ENCODE results near the gene TNPO1. TPM values are rescaled to one million over a fixed set of nuclear protein-coding genes. Genes with fewer than 3 reads are reported as not detected.
"Not testable (repeated sequence)": the region's sequence is repeated elsewhere in the genome, so short reads cannot be mapped to it uniquely, and the experiment has no call there.

The TNPO1 gene
- total and polyA plus RNA-seq, 3 experiments from 2014 or later: 49.7 to 137 (median 134) TPM

DNA sequence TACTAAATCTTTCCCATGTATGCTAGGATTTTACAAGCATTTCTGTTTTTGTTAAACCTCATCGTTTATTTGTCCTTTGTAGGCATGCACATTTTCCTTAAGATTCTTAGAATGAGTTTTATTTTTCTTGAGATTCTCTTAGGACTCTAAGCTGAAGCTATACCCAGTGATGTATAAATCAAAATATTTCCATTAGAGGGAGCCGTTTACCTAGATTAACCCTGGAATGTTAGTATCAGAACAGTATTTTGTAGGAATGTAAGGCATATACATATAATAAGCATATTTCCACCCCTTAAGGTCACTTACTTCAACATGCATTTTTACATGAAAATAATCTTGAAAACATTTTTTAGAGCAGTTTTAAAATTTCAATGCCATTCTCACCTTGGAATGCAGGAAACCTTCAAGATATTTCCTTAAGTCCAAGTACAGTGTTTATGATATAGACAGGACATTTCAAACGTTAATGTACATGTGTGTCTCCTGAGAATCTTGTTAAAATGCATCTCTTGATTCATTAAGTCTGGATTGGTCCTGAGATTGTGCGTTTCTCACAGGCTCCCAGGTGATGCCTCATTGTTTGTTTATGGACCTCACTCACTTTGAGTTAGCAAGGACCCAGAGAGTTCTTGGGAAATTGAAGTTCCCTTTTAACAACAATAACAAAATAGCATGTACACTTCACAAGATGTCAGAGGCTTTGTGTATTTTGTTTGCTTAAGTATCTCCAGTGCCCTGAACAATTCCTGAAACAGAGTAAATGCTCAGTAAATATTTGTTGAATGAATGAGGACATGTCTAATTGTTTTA, 104.4 kb downstream of the TNPO1 start:
- H3K27ac Mint-ChIP-seq: no peak overlapping the region
- Histone ChIP-seq H3K4me3 (ENCODE audit: low read length) (no peak overlapping the region), H3K9me3 (ENCODE audit: low read length) (no peaks in the 10 kb centered on the region), H3K36me3 (ENCODE audit: insufficient read depth, low read length) (no peaks in the 10 kb centered on the region), H3K27ac (ENCODE audit: low read depth, low read length) (no peak overlapping the region), H3K27me3 (ENCODE audit: insufficient read depth, low read length, poor library complexity, severe bottlenecking) (no peaks in the 10 kb centered on the region), H3K4me1 (ENCODE audit: insufficient read depth, low read length) (no peaks in the 10 kb centered on the region)
- H3K4me3 Mint-ChIP-seq: no peak overlapping the region
- no peaks in the 10 kb centered on the region for H3K27me3 Mint-ChIP-seq
- no peaks in the 10 kb centered on the region for H3K9me3 Mint-ChIP-seq
- H3K4me1 Mint-ChIP-seq: no peaks in the 10 kb centered on the region
- DNase-seq: no peak
- POLR2A ChIA-PET: no interaction called here
- CTCF ChIA-PET: no interaction called here
- H3K36me3 Mint-ChIP-seq: no peaks in the 10 kb centered on the region

DNA sequence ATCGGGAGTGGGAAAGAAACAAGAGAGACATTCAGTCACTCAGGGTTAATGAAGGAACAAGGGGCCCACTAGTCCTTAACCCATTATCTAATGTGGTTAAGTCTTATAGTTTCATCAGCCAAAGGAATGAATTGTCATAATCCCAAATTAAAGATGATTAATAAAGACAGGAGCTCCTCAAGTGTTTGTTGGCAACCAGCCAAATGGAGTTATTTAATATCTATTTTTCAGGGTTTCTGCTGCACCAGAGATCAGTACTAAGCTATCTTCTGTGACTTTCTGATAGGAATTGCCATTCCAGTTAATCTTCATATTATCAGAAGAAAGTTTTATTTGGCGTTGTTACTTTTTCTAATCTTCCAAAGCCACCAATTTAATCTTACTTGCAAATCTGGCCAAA, 105.4 kb downstream of the TNPO1 start:
- Mint-ChIP-seq H3K27me3 (peaks cover 1 to 5% of the 10 kb centered on the region in 2 donors), H3K4me3 (no peak overlapping the region), H3K36me3 (no peaks in the 10 kb centered on the region), H3K27ac (no peak overlapping the region), H3K9me3 (no peaks in the 10 kb centered on the region), H3K4me1 (no peaks in the 10 kb centered on the region)
- ChIA-PET CTCF (no interaction called here), POLR2A (no interaction called here)
- H3K9me3 ChIP-seq (ENCODE audit: low read length): no peaks in the 10 kb centered on the region
- H3K4me3 ChIP-seq (ENCODE audit: low read length): no peak overlapping the region
- no peaks in the 10 kb centered on the region for H3K4me1 ChIP-seq (ENCODE audit: insufficient read depth, low read length)
- H3K36me3 ChIP-seq (ENCODE audit: insufficient read depth, low read length): no peaks in the 10 kb centered on the region
- no peak overlapping the region for H3K27ac ChIP-seq (ENCODE audit: low read depth, low read length)
- no peak for DNase-seq
- no peaks in the 10 kb centered on the region for H3K27me3 ChIP-seq (ENCODE audit: insufficient read depth, low read length, poor library complexity, severe bottlenecking)

DNA sequence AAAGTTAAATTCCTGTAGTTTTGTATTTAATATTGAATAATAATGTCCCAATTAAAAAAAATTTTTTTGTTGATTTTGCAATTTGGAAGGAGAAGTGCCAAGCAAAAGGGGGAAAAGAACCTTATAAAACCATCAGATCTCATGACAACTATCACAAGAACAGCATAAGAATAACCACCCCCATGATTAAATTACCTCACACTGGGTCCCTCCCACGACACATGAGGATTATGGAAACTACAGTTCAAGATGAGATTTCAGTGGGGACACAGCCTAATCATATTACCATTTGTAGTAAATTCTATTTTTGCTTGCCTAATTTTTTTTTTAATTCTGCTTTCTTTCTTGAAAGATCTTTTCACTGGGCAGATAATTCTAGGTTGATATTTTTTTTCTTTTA, 106.0 kb downstream of the TNPO1 start:
- CTCF ChIA-PET: no interaction called here

DNA sequence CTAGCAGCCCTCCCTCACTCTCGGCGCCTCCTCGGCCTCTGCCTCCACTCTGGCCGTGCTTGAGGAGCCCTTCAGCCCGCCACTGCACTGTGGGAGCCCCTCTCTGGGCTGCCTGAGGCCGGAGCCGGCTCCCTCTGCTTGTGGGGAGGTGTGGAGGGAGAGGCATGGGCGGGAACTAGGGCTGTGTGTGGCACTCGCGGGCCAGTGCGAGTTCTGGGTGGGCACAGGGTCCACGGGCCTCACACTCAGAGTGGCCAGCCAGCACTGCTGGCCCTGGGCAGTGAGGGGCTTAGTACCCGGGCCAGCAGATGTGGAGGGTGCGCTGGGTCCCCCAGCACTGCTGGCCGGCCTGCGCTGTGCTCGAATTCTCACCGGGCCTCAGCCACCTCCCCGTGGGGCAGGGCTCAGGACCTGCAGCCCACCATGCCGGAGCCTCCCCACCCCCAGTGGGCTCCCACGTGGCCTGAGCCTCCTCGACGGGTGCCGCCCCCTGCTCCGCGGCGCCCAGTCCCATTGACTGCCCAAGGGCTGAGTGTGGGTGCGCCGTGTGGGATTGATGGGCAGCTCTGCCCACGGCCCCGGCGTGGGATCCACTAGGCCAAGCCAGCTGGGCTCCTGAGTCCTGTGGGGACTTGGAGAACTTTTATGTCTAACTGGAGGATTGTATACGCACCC, 109.0 kb downstream of the TNPO1 start:
- Mint-ChIP-seq H3K27me3 (peaks cover 8 to 20% of the 10 kb centered on the region in 2 donors), H3K4me1 (no peaks in the 10 kb centered on the region), H3K4me3 (no peak overlapping the region), H3K36me3 (no peaks in the 10 kb centered on the region), H3K27ac (no peak overlapping the region), H3K9me3 (no peaks in the 10 kb centered on the region)
- POLR2A ChIA-PET: no interaction called here
- H3K27me3 ChIP-seq (ENCODE audit: insufficient read depth, low read length, poor library complexity, severe bottlenecking): no peaks in the 10 kb centered on the region
- H3K36me3 ChIP-seq (ENCODE audit: insufficient read depth, low read length): no peaks in the 10 kb centered on the region
- H3K9me3 ChIP-seq (ENCODE audit: low read length): no peaks in the 10 kb centered on the region
- H3K27ac ChIP-seq (ENCODE audit: low read depth, low read length): no peak overlapping the region
- H3K4me3 ChIP-seq (ENCODE audit: low read length): no peak overlapping the region
- CTCF ChIA-PET: interaction anchor here (1.1 kb wide), 1 partner anchor 29 kb away, joined by 3 read pairs; no protein-coding TSS in a partner anchor
- DNase-seq: no peak
- no peaks in the 10 kb centered on the region for H3K4me1 ChIP-seq (ENCODE audit: insufficient read depth, low read length)

More for the DNA sequence above, 106.0 kb downstream of the TNPO1 start:
- H3K4me3 Mint-ChIP-seq: no peak overlapping the region
- Histone ChIP-seq H3K9me3 (ENCODE audit: low read length) (no peaks in the 10 kb centered on the region), H3K4me3 (ENCODE audit: low read length) (no peak overlapping the region), H3K36me3 (ENCODE audit: insufficient read depth, low read length) (no peaks in the 10 kb centered on the region), H3K27me3 (ENCODE audit: insufficient read depth, low read length, poor library complexity, severe bottlenecking) (no peaks in the 10 kb centered on the region), H3K27ac (ENCODE audit: low read depth, low read length) (no peak overlapping the region), H3K4me1 (ENCODE audit: insufficient read depth, low read length) (no peaks in the 10 kb centered on the region)
- H3K27me3 Mint-ChIP-seq: peaks cover 1 to 5% of the 10 kb centered on the region in 2 donors
- no peak overlapping the region for H3K27ac Mint-ChIP-seq
- H3K36me3 Mint-ChIP-seq: no peaks in the 10 kb centered on the region
- no peaks in the 10 kb centered on the region for H3K4me1 Mint-ChIP-seq
- POLR2A ChIA-PET: no interaction called here
- no peaks in the 10 kb centered on the region for H3K9me3 Mint-ChIP-seq
- no peak for DNase-seq

DNA sequence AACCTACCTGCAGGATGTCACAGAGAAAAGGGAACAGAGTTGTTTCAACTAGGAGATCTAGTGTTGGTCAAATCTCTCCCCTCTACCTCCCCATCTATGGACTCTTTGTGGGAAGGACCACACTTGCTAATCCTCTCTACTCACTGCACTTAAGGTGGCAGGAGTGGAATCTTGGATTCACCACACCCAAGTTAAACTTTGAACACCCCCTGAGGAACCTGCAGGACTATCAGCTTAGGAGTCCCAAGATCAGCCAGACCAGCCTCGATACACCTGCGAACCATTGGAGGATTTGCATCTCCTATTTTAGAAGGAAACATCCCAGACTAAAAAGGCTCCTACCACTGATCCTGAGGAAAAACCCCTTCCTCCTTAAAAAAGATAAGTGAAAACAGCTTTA, 116.2 kb downstream of the TNPO1 start:
- peaks cover 26 to 36% of the 10 kb centered on the region in 2 donors for H3K27me3 Mint-ChIP-seq
- H3K27me3 ChIP-seq (ENCODE audit: insufficient read depth, low read length, poor library complexity, severe bottlenecking); POLR2A ChIA-PET; H3K36me3 Mint-ChIP-seq; H3K4me1 Mint-ChIP-seq; H3K27ac ChIP-seq (ENCODE audit: low read depth, low read length); CTCF ChIA-PET; H3K4me3 Mint-ChIP-seq; H3K9me3 ChIP-seq (ENCODE audit: low read length); H3K9me3 Mint-ChIP-seq; H3K36me3 ChIP-seq (ENCODE audit: insufficient read depth, low read length); H3K4me3 ChIP-seq (ENCODE audit: low read length); DNase-seq; H3K4me1 ChIP-seq (ENCODE audit: insufficient read depth, low read length): not testable (repeated sequence)
- H3K27ac Mint-ChIP-seq: peak overlapping the region in 1 of 8 donors; percentile 8

DNA sequence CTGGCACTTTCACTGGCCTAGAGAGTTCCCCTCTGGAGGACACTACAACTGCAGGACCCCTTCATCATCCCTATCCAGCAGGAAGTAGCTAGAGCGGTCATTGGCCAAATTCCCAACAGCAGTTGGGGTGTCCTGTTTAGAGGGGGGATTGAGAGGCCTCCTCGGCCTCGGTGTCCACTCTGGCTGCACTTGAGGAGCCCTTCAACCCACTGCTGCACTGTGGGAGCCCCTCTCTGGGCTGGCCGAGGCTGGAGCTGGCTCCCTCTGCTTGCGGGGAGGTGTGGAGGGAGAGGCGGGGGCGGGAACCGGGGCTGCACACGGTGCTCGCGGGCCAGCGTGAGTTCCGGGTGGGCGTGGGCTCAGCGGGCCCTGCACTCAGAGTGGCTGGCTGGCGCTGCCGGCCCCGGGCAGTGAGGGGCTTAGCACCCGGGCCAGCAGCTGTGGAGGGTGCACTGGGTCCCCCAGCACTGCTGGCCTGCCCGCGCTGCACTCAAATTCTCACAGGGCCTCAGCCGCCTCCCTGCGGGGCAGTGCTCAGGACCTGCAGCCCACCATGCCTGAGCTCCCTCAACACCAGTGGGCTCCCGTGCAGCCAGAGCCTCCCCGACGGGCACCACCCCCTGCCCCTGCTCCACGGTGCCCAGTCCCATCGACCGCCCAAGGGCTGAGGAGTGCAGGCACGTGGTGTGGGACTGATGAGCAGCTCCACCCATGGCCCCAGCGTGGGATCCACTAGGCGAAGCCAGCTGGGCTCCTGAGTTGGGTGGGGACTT, 118.7 kb downstream of the TNPO1 start:
- H3K9me3 Mint-ChIP-seq; H3K27me3 ChIP-seq (ENCODE audit: insufficient read depth, low read length, poor library complexity, severe bottlenecking); CTCF ChIA-PET; H3K36me3 ChIP-seq (ENCODE audit: insufficient read depth, low read length); H3K4me1 ChIP-seq (ENCODE audit: insufficient read depth, low read length); H3K4me3 ChIP-seq (ENCODE audit: low read length); H3K27ac Mint-ChIP-seq; H3K27ac ChIP-seq (ENCODE audit: low read depth, low read length); DNase-seq; H3K4me3 Mint-ChIP-seq; POLR2A ChIA-PET; H3K9me3 ChIP-seq (ENCODE audit: low read length); H3K4me1 Mint-ChIP-seq; H3K36me3 Mint-ChIP-seq: not testable (repeated sequence)
- H3K27me3 Mint-ChIP-seq: peaks cover 25 to 39% of the 10 kb centered on the region in 2 donors

DNA sequence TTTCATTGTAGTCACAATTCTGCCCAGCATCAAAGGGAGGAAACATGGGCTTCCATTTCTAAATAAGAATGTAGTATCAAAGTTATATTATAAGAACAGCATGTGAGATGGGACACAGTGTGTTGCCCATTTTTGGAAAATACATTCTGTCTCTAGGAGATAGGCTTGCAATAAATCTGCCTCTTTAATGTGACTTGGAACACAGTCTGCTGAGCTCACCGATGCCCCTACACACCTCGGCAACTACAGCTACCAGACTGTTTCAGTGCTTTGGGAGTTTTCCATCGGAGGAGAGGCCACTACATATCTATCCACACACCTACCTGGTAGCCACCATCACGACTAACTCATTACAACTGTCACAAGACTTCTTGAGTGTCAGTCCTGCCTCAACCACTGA, 120.4 kb downstream of the TNPO1 start:
- H3K36me3 Mint-ChIP-seq: no peaks in the 10 kb centered on the region
- no peaks in the 10 kb centered on the region for H3K4me1 ChIP-seq (ENCODE audit: insufficient read depth, low read length)
- H3K27me3 Mint-ChIP-seq: peaks cover 24 to 42% of the 10 kb centered on the region in 2 donors
- no peaks in the 10 kb centered on the region for H3K9me3 ChIP-seq (ENCODE audit: low read length)
- H3K4me3 Mint-ChIP-seq: no peak overlapping the region
- ChIA-PET POLR2A (no interaction called here), CTCF (no interaction called here)
- H3K27ac ChIP-seq (ENCODE audit: low read depth, low read length): no peak overlapping the region
- H3K9me3 Mint-ChIP-seq: no peaks in the 10 kb centered on the region
- no peak for DNase-seq
- no peak overlapping the region for H3K27ac Mint-ChIP-seq
- no peaks in the 10 kb centered on the region for H3K4me1 Mint-ChIP-seq
- H3K27me3 ChIP-seq (ENCODE audit: insufficient read depth, low read length, poor library complexity, severe bottlenecking): no peaks in the 10 kb centered on the region
- no peaks in the 10 kb centered on the region for H3K36me3 ChIP-seq (ENCODE audit: insufficient read depth, low read length)
- H3K4me3 ChIP-seq (ENCODE audit: low read length): no peak overlapping the region

DNA sequence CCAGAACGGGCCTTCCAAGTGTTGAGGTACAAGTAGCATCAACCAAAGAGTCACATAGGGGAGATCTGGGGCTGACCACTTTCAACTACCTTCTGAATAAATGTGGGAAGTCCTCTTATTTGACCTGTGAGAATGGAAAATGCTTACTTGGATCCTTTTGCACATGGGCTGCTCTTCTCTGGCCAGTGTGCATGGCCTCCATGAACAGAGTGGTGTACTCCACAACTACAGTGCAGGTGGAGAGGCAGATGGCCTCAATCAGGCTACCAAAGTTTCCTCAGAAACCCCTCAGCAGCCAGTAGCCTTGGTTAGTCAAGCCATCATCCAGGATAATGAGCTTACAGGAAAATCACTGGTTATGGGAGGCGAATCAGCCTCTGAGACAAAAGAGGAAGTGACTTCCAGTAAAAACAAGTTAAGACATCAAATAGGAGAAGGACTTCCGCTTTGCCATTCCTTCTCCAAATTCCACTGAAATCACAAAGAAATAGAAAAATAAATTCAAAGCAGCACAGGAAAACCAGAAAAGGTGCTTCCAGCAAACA, 121.1 kb downstream of the TNPO1 start:
- Mint-ChIP-seq H3K9me3 (no peaks in the 10 kb centered on the region), H3K36me3 (no peaks in the 10 kb centered on the region), H3K4me3 (no peak overlapping the region), H3K27ac (no peak overlapping the region), H3K4me1 (no peaks in the 10 kb centered on the region), H3K27me3 (peaks cover 24 to 42% of the 10 kb centered on the region in 2 donors)
- ChIA-PET POLR2A (no interaction called here), CTCF (no interaction called here)
- no peaks in the 10 kb centered on the region for H3K36me3 ChIP-seq (ENCODE audit: insufficient read depth, low read length)
- H3K27ac ChIP-seq (ENCODE audit: low read depth, low read length): no peak overlapping the region
- H3K4me3 ChIP-seq (ENCODE audit: low read length): no peak overlapping the region
- H3K4me1 ChIP-seq (ENCODE audit: insufficient read depth, low read length): no peaks in the 10 kb centered on the region
- no peaks in the 10 kb centered on the region for H3K27me3 ChIP-seq (ENCODE audit: insufficient read depth, low read length, poor library complexity, severe bottlenecking)
- no peak for DNase-seq
- H3K9me3 ChIP-seq (ENCODE audit: low read length): no peaks in the 10 kb centered on the region

All from CD8-positive, alpha-beta memory T cell (primary cell).